Measurements from ENCODE around the gene BLM.
"Not testable (repeated sequence)": the region's sequence is repeated elsewhere in the genome, so short reads cannot be mapped to it uniquely, and the experiment has no call there.

The BLM gene

DNA sequence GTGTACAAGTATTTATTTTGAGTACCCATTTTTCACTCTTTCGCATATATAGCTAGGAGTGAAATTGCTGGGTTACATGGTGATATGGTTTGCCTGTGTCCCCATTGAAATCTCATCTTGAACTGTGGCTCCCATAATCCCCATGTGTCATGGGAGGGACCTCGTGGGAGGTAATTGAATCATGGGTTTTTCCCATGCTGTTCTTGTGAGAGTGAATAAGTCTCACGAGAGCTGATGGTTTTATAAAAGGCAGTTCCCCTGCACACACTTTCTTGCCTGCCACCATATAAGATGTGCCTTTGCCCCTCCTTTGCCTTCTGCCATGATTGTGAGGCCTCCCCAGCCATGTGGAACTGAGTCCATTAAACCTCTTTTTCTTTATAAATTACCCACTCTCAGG is 23.4 kb downstream of the BLM start:
- not testable (repeated sequence) for DNase-seq (ENCODE audit: low read depth)

DNA sequence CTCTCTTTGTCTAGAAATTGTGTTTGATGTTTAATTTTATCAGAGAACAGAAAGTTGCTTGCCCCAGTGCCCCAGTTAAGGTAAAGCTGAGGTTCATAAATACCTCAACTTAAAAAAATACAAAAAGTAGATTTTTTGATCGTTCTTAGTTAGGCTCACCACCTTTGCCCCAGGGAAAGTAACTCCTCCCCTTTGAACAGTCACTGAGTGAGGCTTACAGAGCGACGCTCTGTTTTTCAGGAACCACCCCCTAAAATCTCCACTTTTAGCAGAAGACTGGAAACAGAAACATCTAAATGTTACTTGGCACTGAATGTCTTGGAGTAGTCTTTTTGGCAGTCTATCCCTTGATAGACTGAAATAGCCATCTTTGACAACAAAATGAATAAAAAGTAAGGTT is 24.9 kb downstream of the BLM start:
- DNase-seq (ENCODE audit: low read depth), result no peak

DNA sequence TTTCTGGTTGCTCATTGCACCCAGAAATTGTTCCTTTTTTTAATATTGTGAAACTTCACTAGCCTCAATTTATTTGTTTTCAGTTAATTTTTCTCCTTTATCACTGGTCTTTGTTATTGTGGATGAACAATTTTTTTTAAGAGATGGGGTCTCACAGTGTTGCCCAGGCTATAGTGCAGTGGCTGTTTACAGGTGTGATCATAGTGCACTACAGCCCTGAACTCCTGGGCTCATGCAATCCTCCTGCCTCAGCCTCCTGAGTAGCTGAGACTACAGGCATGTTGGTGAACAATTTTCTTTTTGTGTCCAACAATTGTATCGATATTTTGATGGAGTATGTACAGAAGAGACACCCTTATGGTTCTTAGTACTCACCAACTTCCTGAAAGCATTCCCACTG is 26.3 kb downstream of the BLM start:
- no peak for DNase-seq (ENCODE audit: low read depth)

DNA sequence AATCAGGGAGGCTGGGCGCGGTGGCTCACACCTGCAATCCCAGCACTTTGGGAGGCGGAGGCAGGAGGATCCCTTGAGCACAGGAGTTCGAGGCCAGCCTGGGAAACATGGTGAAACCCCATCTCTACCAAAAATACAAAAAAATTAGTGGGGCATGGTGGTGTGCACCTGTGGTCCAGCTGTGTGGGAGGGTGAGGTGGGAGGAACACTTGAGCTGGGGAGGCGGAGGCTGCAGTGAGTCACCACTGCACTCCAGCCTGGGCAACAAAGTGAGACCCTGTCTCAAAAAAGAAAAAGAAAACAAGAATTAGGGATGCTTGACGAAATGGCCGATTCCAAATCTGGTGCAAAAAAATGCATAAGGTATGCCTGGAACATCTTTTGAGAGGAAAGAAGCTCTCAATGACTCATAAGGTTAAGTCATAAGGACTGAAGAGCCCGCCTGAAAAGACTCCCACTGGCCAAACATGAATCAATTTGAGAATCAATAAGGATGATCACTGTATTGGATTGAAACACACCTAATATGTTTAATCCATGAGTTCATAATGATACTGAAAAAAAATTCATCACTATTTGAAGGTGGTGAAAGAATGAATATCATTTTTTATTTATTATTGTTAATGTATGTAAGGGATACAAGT is 27.7 kb downstream of the BLM start:
- no peak for DNase-seq (ENCODE audit: low read depth)

DNA sequence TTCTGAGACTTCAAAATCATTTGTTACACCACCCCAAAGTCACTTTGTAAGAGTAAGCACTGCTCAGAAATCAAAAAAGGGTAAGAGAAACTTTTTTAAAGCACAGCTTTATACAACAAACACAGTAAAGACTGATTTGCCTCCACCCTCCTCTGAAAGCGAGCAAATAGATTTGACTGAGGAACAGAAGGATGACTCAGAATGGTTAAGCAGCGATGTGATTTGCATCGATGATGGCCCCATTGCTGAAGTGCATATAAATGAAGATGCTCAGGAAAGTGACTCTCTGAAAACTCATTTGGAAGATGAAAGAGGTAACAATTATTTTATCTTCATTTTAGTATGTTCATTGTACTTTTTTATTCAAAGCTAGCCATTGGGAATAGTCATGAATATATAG is 32.6 kb downstream of the BLM start:
- DNase-seq (ENCODE audit: low read depth), result no peak

DNA sequence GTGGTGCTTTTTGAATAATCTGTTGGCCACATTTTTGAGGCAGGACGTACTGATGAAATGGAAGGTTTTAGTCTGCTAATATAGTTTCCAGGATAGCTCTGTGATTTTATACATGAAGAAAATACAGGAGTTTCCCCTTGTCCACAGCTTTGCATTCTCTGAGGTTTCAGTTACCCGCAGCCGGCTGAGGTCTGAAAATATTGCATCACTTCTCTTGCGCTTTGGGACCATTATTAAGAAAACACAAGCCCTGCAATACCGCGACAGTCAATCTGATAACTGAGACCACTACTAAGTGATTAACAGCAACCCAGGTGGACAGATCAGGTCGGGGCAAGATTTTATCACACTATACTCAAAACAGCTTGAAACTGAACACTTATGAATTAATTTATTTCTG is 33.0 kb downstream of the BLM start:
- no peak for DNase-seq (ENCODE audit: low read depth)

DNA sequence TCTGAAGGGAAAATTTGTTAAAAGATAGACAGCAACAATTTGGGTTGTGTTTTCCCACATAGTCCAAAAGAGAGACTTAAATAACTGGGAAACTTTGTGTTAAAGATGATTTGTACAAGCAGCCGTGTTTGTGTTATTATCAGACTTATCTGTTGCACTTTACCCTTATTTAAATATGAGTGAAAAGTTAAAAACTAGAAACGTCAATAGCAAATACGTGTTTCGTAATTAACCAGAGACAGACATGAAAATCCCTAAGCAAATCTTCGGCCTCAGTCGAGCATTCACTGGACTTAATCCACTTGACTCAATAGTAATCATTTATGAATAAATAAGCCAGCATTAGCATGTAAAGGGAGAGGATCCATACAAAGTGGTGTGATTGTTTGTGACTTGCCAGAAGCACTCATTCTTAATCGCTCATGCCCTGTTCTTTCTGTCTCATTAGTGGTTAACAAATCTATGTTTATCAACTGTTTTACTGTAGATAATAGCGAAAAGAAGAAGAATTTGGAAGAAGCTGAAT is 34.2 kb downstream of the BLM start:
- DNase-seq (ENCODE audit: low read depth), result no peak

DNA sequence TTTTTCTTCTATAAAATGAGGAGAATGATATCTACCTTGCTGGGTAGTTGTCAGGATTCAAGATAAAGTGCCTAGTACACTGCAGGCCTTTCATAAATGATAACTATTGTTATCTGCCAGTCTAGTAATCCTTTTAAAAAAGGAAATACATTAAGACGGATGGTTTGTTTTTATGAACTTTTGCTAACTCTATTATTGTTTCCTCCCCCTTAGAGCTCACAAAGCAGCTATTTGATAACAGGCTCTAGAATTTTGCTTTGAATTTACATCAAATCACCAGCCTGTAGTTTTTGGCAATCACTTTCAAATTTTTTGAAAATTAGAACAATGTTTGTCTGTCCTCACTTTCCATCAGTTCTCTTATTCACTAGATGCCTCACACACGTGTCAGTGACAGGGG is 39.8 kb downstream of the BLM start:
- no peak for DNase-seq (ENCODE audit: low read depth)

DNA sequence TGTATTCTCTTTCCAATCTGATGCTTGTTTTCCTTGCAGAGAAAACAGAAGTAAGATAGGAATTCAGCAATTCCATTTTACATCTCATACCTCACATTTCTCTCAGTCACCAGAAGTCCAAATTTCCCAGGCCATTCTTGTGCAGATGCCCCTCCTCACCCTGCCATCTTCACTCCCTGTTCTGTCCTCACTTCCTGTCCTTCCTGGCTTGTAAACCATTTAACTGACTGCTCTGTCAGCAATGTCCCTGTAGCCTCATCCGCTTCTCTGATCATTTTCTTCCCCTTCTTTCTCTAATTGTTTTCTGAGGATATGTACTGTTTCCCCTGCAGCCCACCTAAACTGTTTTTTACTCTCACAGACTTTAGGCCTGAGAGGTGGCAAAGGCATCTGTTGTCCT is 40.3 kb downstream of the BLM start:
- DNase-seq (ENCODE audit: low read depth), result no peak

DNA sequence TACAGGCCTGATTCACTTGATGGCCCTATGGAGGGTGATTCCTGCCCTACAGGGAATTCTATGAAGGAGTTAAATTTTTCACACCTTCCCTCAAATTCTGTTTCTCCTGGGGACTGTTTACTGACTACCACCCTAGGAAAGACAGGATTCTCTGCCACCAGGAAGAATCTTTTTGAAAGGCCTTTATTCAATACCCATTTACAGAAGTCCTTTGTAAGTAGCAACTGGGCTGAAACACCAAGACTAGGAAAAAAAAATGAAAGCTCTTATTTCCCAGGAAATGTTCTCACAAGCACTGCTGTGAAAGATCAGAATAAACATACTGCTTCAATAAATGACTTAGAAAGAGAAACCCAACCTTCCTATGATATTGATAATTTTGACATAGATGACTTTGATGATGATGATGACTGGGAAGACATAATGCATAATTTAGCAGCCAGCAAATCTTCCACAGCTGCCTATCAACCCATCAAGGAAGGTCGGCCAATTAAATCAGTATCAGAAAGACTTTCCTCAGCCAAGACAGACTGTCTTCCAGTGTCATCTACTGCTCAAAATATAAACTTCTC is 43.6 kb downstream of the BLM start:
- DNase-seq (ENCODE audit: low read depth), result no peak

DNA sequence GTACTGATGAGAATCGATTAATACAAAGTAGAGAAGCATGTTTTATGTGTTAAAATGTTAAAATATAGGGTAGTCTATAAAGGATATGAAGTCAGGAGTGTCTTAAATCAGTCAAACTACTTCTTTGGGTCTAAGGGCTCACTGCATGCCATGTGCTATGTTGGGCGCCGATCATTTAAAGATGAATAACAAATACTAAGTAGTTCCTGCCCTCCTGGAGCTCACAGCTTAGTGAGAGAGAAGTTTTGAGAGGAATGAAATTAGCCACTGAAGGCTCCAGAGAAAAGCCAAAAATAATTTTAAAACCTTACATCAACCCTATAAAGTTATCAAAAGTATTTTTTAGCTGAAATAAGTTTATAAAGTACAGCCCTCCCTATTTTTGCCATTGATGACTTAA is 44.5 kb downstream of the BLM start:
- DNase-seq (ENCODE audit: low read depth), result no peak

DNA sequence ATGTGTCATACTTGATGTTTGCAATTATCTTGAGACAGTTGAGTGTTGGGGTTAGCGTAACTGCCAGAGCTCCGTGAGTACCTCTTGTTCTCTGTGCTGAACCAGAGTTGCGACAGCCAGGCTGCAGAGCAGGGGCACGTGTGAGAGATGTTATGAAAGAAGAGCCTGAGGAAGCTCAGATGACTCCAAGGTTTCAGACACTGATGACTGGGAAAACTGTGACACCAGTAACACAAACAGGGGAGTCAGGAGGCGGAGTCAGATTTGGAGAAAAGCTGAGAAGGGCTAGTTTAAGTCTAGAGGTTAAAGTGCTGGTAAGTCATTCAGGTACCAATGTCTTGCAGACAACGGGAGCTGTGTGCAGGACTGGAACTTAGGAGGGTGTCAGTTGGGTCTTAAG is 45.0 kb downstream of the BLM start:
- DNase-seq (ENCODE audit: low read depth), result no peak

DNA sequence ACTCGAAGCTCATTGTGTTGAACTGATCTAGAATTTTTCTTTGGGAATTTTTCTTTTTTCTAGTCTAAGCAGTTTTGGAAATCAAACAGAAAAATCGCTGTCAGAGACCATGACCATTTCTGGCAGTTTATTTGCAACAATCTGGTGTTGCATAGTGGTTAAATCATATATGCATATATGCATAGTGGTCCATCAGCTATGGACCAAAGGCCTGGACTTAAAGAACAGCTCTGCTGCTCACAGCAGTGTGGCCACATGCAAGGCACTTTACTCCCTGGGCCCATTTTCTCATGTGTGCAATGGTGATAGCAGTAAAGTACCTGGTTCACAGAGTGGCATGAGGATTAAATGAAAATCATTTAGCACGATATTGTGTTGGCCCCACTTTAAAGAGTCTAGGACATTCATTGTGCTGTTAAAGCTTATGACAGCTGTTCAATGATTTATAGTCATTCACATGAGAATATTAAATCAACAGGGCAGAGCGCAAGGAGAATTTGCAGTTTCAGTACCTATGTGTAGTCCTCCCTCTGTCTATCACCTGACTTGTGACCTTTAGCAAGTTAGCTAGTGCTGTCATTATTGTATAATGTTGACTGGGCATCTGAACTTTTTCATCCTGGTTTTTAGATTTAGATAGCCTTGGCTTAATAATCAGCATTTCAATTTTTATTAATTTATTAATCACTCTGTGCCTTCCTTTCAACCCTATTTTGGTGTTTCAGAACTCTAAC is 46.4 kb downstream of the BLM start:
- no peak for DNase-seq (ENCODE audit: low read depth)

DNA sequence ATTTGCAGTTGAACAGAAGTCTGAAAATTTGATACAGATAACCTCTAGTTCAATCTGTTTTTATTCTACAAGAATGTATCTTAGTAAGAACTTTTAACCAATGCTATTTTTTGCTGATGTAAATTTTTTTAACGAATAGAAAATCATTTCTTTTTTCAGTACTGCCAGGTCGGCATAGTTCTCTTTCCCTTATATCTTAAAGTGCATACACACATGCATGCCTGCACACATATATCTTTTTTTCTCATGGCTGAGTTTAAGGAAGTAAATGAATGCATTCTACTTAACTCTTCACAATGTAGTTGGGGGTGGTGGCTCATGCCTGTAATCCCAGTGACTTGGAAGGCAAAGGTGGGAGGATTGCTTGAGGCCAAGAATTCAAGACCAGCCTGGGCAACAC is 48.4 kb downstream of the BLM start:
- no peak for DNase-seq (ENCODE audit: low read depth)

DNA sequence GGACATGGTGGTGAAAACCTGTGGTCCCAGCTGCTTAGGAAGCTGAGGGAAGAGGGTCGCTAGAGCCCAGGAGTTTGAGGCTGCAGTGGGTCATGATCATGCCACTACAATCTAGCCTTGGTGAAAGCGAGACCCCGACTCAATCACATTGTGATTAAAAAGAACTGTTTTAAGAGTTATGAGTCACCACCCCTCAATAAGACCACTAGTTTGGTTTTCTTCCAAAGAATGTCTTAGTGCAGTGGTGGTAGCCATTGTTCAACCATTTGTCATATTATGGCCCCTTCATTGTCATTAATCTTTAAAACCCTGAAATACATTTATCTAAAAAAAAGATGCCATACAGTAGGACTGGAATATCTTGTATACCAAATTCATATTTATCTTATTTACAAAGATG is 48.8 kb downstream of the BLM start:
- DNase-seq (ENCODE audit: low read depth), result no peak

DNA sequence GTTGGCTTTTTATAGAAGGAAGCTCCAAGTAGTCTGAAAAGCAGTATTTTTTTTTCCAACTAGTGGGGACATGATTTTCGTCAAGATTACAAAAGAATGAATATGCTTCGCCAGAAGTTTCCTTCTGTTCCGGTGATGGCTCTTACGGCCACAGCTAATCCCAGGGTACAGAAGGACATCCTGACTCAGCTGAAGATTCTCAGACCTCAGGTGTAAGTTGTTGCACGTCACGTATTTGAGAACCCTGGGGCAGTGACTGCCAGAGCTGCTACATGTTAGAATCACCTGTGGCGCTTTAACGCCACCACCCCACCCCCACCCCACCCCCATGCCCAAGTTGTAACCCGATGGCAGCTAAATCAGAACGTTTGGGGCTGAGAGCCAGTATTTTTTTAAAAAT is 52.2 kb downstream of the BLM start:
- no peak for DNase-seq (ENCODE audit: low read depth)

DNA sequence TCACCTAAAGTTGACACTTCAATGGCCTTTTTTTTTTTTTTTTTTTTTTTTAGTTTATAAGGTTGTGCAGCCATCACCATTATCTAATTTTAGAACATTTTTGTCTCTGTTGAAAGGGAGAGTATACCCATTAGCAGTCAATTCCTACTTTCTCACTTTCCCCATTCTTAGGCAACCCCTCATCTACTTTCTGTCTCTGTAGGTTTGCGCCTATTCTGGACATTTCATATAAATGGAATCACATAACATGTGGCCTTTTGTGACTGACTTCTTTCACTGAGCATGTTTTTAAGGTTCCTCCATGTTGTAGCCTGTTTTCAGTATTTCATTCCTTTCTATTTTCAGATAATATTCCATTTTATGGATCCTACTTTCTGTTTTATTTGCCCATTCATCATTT is 56.3 kb downstream of the BLM start:
- no peak for DNase-seq (ENCODE audit: low read depth)

DNA sequence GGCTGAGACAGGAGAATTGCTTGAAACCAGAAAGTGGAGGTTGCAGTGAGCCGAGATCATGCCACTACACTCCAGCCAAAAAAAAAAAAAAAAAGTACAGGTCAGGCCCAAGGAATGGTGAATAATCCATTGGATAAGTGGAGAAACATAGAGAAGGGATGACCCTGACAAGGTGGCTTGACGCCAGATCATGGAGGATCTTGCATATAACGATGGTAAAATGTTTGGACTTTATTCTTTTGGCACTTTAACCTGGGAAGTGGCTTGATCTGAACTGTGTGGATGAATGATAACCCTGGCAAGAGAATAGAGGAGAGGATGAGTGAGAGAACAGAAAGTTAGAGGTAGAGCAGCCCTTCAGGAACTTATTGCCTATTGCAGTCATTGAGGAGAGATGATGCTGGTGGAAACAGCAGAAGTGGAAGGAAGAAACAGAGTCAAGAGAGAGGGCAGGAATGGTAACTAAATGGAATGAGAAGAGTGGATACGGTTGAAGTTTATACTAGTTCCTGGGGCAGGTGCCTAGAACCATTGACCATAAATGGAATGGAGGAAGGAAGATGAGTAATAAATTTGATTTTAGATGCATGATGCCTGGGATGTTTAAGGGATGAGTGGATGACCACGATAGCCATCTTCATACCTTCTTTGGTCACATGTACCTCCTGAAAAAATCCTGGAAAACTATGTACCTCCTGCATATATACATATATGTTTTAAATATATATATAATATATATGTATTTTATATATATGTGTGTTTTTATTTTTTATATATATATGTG is 57.8 kb downstream of the BLM start:
- no peak for DNase-seq (ENCODE audit: low read depth)

DNA sequence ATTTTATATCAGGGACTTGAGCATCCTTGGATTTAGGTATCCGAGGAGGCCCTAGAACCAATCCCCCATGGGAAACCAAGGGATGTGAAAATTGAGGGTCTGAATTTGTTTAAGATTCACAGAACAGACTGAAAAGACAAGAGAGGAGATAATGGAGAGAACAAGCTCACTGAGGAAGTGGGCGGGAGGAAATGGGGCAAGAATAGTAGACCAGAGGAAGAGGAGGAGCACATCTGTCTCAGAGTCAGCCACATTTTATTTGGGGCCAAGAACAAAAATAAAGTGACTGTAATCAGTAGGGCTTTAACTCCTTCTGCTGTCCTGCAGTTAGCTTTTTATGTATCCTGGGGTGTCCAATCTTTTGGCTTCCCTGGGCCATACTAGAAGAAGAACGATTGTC is 63.8 kb downstream of the BLM start:
- DNase-seq (ENCODE audit: low read depth), result no peak

DNA sequence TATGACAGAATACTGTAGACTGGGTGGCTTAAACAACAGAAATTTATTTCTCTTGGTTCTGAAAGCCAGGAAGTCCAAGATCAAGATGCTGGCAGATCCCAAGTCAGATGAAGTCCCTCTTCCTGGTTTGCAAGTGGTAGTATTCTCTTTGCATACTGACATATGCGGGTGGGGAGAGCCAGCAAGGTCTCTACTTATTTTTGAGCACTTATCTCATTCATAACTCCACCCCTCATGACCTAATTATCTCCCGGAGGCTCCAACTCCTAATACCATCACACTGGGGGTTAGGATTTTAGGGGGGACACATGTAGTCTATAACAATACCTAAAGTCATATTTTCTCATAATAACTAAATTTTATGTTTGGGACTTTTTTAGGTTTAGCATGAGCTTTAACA is 65.3 kb downstream of the BLM start:
- DNase-seq (ENCODE audit: low read depth), result no peak

DNA sequence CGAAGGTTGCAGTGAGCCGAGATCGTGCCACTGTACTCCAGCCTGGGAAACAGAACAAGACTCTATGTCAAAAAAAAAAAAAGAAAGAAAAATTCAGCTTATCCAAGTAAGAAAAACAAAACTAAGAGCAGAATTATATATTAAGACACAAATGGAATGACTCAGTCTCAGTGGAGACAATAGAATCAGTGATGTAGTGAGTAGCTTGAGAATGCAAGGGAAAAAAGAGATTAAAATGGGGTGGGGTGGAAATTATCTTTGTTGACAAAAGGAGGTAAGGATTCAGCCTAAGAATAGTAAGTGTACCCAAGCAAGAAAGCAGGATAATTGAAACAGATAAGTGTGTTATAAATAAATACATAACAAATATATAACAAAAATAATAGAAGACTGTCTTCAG is 70.7 kb downstream of the BLM start:
- no peak for DNase-seq (ENCODE audit: low read depth)

DNA sequence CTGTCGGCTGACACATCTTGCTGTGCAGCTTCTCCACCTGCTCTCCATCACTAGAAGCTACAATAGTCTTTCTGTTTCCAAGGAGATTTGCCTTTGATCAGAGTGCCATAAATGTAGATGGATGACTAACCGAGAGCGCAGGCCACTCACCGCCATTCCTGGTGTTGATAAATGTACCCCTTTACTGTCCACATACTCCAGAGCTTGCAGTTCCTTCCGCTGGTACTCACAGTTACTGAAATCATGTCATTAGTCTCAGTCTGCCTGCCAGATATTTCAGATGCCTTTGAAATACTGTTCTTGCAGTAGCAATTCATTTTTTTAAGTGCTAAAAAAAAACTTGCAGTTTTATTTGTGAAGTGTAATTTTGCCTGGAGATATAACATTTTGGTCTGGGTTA is 72.3 kb downstream of the BLM start:
- no peak for DNase-seq (ENCODE audit: low read depth)

DNA sequence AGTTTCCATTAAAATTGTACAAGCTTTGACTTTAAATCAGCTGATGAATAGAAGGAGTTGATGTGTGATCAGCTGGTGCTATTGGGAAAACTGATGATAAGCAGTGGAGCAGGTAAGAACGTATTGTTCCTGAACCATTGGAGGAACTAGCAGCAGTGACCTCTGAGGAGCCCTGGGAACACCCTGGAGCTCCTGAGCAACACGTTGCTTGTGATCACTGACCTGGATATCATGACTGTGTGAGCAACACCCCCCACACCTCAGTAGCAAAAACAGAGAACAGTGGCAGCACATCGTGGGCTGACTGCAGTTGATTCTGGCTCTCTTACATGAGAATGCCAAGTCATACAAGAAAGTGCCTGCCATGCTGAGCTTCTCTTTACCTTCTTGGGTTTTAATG is 72.9 kb downstream of the BLM start:
- no peak for DNase-seq (ENCODE audit: low read depth)
